ENCODE measurements around the gene LAYN.

GRCh38 chr11:111525456-111525855 is 15.1 kb upstream of the LAYN start:
- TF ChIP-seq RFX5 (IDR thresholded peaks at IDR 0.05; ENCODE audit: low read length) (no peak), CTCF (IDR thresholded peaks at IDR 0.05) (no peak), TCF12 (IDR thresholded peaks at IDR 0.05) (no peak), GABPA (IDR thresholded peaks at IDR 0.05; ENCODE audit: low read depth) (no peak), YY1 (IDR thresholded peaks at IDR 0.05; ENCODE audit: low read depth) (no peak), TAF1 (IDR thresholded peaks at IDR 0.05; ENCODE audit: borderline replicate concordance, low read depth, low read length) (no peak), NRF1 (IDR thresholded peaks at IDR 0.05; ENCODE audit: low read depth, low read length) (no peak), MEF2A (IDR thresholded peaks at IDR 0.05; ENCODE audit: borderline replicate concordance, low read depth) (no peak), POLR2AphosphoS5 (IDR thresholded peaks at IDR 0.05; ENCODE audit: low read depth, low read length) (no peak), FOXM1 (IDR thresholded peaks at IDR 0.05; ENCODE audit: low read depth) (no peak), RAD21 (IDR thresholded peaks at IDR 0.05; ENCODE audit: low read length) (no peak), SMC3 (IDR thresholded peaks at IDR 0.05; ENCODE audit: low read depth, low read length) (no peak)
